Gastrocnemius medialis (tissue), 4 donors: ENCODE measurements around the gene CUX1.

Source experiments
- CTCF ChIP-seq, 5 experiments: fragments of 450-650 bp in 3 of 5; fragments of 200-600 bp in 2 of 5; sonication (generic) in 2 of 5; IDR thresholded peaks in 4 of 5; conservative IDR thresholded peaks in 1 of 5; 1 replicate in 4 of 5; 2 replicates in 1 of 5; pipeline ENCODE4 v1.5.1; 2016 to 2019; ENCODE audit warnings: antibody characterized with exemption in 5 of 5, mild to moderate bottlenecking in 3 of 5, moderate library complexity in 3 of 5
- POLR2A ChIP-seq, 2 donors: fragments of 450-650 bp; IDR thresholded peaks; one replicate each; pipeline ENCODE4 v1.6.1; 2017; ENCODE audit warnings: antibody characterized with exemption in 2 of 2, mild to moderate bottlenecking in 2 of 2, moderate library complexity in 2 of 2

DNA sequence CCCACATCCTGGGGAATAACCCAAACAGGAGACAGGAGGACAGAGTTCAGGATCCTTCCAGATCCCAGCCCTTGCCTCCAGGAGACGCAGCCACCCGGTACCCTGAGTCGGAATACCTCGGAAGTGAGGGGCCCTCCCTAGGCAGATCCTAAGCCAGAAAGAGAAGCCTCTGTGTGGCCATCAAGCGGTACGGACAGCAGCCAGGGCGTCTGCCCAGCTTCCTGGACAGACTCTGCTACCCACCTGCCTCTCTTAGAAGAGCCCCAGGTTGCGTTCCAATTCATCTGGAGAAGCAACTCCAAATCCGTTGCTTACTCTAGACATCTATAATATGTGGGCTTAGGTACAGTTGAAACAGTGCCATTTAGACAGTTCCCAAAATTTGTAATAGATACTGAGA, 249.1 kb downstream of the CUX1 start:
- TF ChIP-seq CTCF (IDR thresholded peaks at IDR 0.05 in 4 of 5, conservative IDR thresholded peaks at IDR 0.05 in 1 of 5) (no peak), POLR2A (IDR thresholded peaks at IDR 0.05) (no peak)
